ENCODE results near the gene GNAQ.

DNA sequence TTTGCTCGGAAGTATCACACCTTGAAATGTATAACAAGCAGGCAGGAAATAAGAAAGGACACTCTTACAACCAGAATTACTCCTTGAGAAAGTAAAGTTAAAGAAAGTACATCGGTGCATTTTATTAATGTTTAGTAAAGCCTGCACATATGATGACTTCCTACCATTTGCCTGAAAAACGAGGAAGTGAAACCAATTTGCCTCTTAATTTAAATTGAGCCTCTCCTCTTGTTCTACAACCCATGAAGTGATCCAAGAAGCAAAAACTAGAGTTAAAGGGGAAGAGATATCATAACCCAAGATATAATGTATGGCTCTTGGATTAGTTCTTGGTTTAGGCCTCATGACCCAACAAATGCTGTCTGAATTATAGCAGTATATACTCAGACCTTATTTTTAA lies 95.6 kb downstream of the GNAQ start:
- no peak for TF ChIP-seq CTCF (IDR thresholded peaks at IDR 0.05)
- TF ChIP-seq POLR2A (IDR thresholded peaks at IDR 0.05) = no peak

Data from lower leg skin (tissue), 3 donors.